Caco-2 (cell line): ENCODE results near the gene BAHCC1. TPM values are rescaled to one million over a fixed set of nuclear protein-coding genes. Genes with fewer than 3 reads are reported as not detected.
A peak's percentile ranks its signal among the peaks of the same experiment; 100 is the strongest.

Experiments
- BruUV-seq: library from RNA; stranded (reverse); fragments of 400-500 nt; replicated peaks from 2 replicates; lab custom pipeline; 2021; lab: Mats Ljungman, UMichigan
- CTCF ChIA-PET: fragments of 300-600 bp; sonication (Branson Sonifier 250); formaldehyde crosslinking; loops from one replicate; lab custom pipeline; 2022; ENCODE audit warnings: antibody characterized with exemption; lab: Charles Lee
- POLR2A ChIA-PET: fragments of 300-600 bp; sonication (Branson Sonifier 250); formaldehyde crosslinking; loops from one replicate; lab custom pipeline; 2022; ENCODE audit warnings: antibody characterized with exemption; lab: Charles Lee
- DNase-seq, 2 experiments: peaks; one replicate each; pipeline versions ENCODE4 v3.0.0 to v3.0.0-alpha.2; 2020 to 2022
- H3K27me3 ChIP-seq: replicated peaks from 2 replicates; pipeline ENCODE4 v1.6.0; 2011; ENCODE audit warnings: low read length; ENCODE audit not compliant: control insufficient read depth, insufficient read depth
- H3K36me3 ChIP-seq: 2 replicates; pipeline ENCODE4 v1.5.1; 2011; ENCODE audit warnings: low read length; ENCODE audit not compliant: control insufficient read depth, insufficient read depth
- H3K4me1 ChIP-seq: fragments of 250-450 bp; sonication (Bioruptor Pico); 2 replicates; pipeline ENCODE4 v1.5.1; 2020; ENCODE audit warnings: mild to moderate bottlenecking
- H3K4me3 ChIP-seq: 2 replicates; pipeline ENCODE4 v1.5.1; 2011; ENCODE audit warnings: low read depth, mild to moderate bottlenecking, control low read depth, low read length
- H3K9me3 ChIP-seq: fragments of 250-450 bp; sonication (Bioruptor Pico); 2 replicates; pipeline ENCODE4 v1.5.1; 2020; ENCODE audit warnings: mild to moderate bottlenecking, moderate library complexity
- H3K27ac Mint-ChIP-seq: one replicate; pipeline ENCODE4 v1.8.0; 2022; ENCODE audit warnings: mixed read lengths; ENCODE audit not compliant: unreplicated experiment
- H3K27me3 Mint-ChIP-seq: one replicate; pipeline ENCODE4 v1.8.0; 2022; ENCODE audit warnings: mixed read lengths; ENCODE audit not compliant: insufficient read depth, unreplicated experiment
- H3K36me3 Mint-ChIP-seq: one replicate; pipeline ENCODE4 v1.8.0; 2022; ENCODE audit warnings: mild to moderate bottlenecking, mixed read lengths; ENCODE audit not compliant: insufficient read depth, unreplicated experiment
- H3K4me1 Mint-ChIP-seq: one replicate; pipeline ENCODE4 v1.8.0; 2022; ENCODE audit warnings: low read depth, mixed read lengths; ENCODE audit not compliant: unreplicated experiment
- H3K4me3 Mint-ChIP-seq: one replicate; pipeline ENCODE4 v1.8.0; 2022; ENCODE audit warnings: mild to moderate bottlenecking, moderate library complexity, mixed read lengths; ENCODE audit not compliant: unreplicated experiment
- H3K9me3 Mint-ChIP-seq: one replicate; pipeline ENCODE4 v1.8.0; 2022; ENCODE audit warnings: mixed read lengths; ENCODE audit not compliant: unreplicated experiment
- CTCF ChIP-seq, 2 experiments: fragments of 200-600 bp in 1 of 2; IDR thresholded peaks; 1 replicate in 1 of 2; 2 replicates in 1 of 2; pipeline versions ENCODE4 v1.5.1 to v1.8.0; 2011 to 2022; ENCODE audit warnings: antibody characterized with exemption in 1 of 2, control low read depth in 1 of 2, inconsistent platforms in 1 of 2, low read depth in 1 of 2, low read length in 1 of 2, mild to moderate bottlenecking in 1 of 2, moderate library complexity in 1 of 2; ENCODE audit not compliant: insufficient read depth in 1 of 2, severe bottlenecking in 1 of 2, unreplicated experiment in 1 of 2
- intact Hi-C: fragments of 100-400 bp; cut with micrococcal nuclease; formaldehyde crosslinking; loops from one replicate; pipeline ENCODE4 v1.10.0; 2022; ENCODE audit not compliant: unreplicated experiment
- total RNA-seq: library from RNA; stranded (reverse); gene quantifications from 2 replicates; pipeline ENCODE4 v1.2.3, GENCODE V29; 2022

The BAHCC1 gene
- total RNA-seq, 1 experiment from 2014 or later = 10.2 TPM

DNA sequence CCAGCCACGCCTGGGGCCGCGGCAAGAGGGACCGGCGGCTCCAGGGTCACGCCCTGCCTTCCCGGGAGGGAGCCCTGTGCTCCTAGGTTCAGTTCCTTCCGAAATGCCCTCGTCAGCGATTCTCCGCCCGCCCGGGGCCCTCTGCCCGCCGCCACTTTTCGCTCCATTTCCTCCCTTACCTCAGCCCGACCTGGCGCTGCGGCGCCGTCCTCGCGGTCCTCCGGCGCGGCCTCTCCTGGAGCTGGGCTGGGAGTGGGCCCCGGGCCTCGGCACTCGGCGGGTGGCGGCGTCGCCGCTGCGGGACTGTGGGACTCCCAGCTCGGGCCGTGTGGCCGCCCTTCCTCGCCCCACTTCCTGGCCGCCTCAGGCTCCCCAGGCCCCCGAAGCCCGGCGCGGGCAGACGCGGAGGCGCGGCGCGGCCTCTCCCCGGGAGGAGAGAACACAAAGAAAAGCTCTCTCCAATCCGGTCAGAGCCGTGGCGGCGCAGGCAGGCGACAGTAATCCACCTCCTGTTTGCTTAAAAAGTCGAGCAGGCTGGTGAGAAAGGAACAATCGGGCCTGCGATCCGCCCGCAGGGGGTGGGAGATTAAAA is 1.6 kb downstream of the BAHCC1 start:
- Mint-ChIP-seq H3K36me3 (peaks cover 29% of the 10 kb centered on the region), H3K4me3 (peak overlapping the region; percentile 84), H3K4me1 (peaks cover 23% of the 10 kb centered on the region), H3K9me3 (no peaks in the 10 kb centered on the region), H3K27me3 (no peaks in the 10 kb centered on the region), H3K27ac (peak overlapping the region; percentile 86)
- H3K36me3 ChIP-seq = peaks cover 1% of the 10 kb centered on the region; the same call in 1 of the 2 replicates
- no TSS peak for BruUV-seq
- no peaks in the 10 kb centered on the region for H3K9me3 ChIP-seq
- TF ChIP-seq CTCF (IDR thresholded peaks at IDR 0.05; ENCODE audit: insufficient read depth in 1 of 2, low read depth in 1 of 2, low read length in 1 of 2, severe bottlenecking in 1 of 2, unreplicated experiment in 1 of 2) = no peak
- intact Hi-C loops = loop anchor here (10.0 kb wide), 1 partner anchor 118 kb away; the partner anchor contains the start of gene ACTG1
- DNase-seq = peak; percentile 80 to 81
- no peaks in the 10 kb centered on the region for H3K27me3 ChIP-seq
- ChIA-PET CTCF (interaction anchor here (0.6 to 7.6 kb wide), 7 partner anchors 12 to 494 kb away, joined by 3 to 82 read pairs (median 6); no protein-coding TSS in a partner anchor), POLR2A (interaction anchor here (0.6 to 2.0 kb wide), 17 partner anchors 22 to 1123 kb away, joined by 3 to 12 read pairs (median 5); partner anchors contain the start of genes ACTG1, FOXK2 and SLC38A10)
- H3K4me1 ChIP-seq = peaks cover 12% of the 10 kb centered on the region
- peak overlapping the region; percentile 94 for H3K4me3 ChIP-seq

- peak; percentile 42 to 48 for TF ChIP-seq CTCF (IDR thresholded peaks at IDR 0.05; ENCODE audit: insufficient read depth in 1 of 2, low read depth in 1 of 2, low read length in 1 of 2, severe bottlenecking in 1 of 2, unreplicated experiment in 1 of 2)
- H3K9me3 Mint-ChIP-seq = no peaks in the 10 kb centered on the region
- no TSS peak for BruUV-seq
- H3K36me3 Mint-ChIP-seq = peaks cover 29% of the 10 kb centered on the region
- Histone ChIP-seq H3K9me3 (no peaks in the 10 kb centered on the region), H3K36me3 (peaks cover 1% of the 10 kb centered on the region; the same call in 1 of the 2 replicates), H3K4me3 (peak overlapping the region; percentile 94), H3K27me3 (no peaks in the 10 kb centered on the region), H3K4me1 (peaks cover 12% of the 10 kb centered on the region)
- DNase-seq = peak; percentile 85 to 89
- intact Hi-C loops = loop anchor here (1.0 to 10.0 kb wide), 2 partner anchors 87 to 117 kb away; partner anchors contain the start of gene ACTG1
- no peaks in the 10 kb centered on the region for H3K27me3 Mint-ChIP-seq
- peak overlapping the region; percentile 84 for H3K4me3 Mint-ChIP-seq
- CTCF ChIA-PET = interaction anchor here (0.6 to 7.6 kb wide), 8 partner anchors 11 to 493 kb away, joined by 3 to 82 read pairs (median 6); no protein-coding TSS in a partner anchor
- peaks cover 22% of the 10 kb centered on the region for H3K4me1 Mint-ChIP-seq
- POLR2A ChIA-PET = interaction anchor here (0.6 to 2.0 kb wide), 19 partner anchors 21 to 1122 kb away, joined by 3 to 12 read pairs (median 5); partner anchors contain the start of genes ACTG1, FOXK2 and SLC38A10
- H3K27ac Mint-ChIP-seq = peak overlapping the region; percentile 86
Measured at GRCh38 chr17:81397314-81398175, 2.3 kb downstream of the BAHCC1 start.
